HL-60 (cell line): Measurements from ENCODE around the gene RRP1.
"Not testable (repeated sequence)": the region's sequence is repeated elsewhere in the genome, so short reads cannot be mapped to it uniquely, and the experiment has no call there.

Experiments
- GABPA ChIP-seq: IDR thresholded peaks from 2 replicates; pipeline ENCODE4 v1.6.1; 2012; ENCODE audit warnings: low read depth
- POLR2AphosphoS5 ChIP-seq: IDR thresholded peaks from 2 replicates; pipeline ENCODE4 v1.6.1; 2012; ENCODE audit warnings: low read depth
- SPI1 ChIP-seq: IDR thresholded peaks from 2 replicates; pipeline ENCODE4 v1.6.1; 2012; ENCODE audit warnings: low read depth, mild to moderate bottlenecking, borderline replicate concordance
- TF ChIP-seq, protein P1 (sequence below): IDR thresholded peaks from one replicate; pipeline ENCODE4 v1.5.1; 2011; ENCODE audit warnings: low read length, control low read depth, inconsistent platforms; ENCODE audit not compliant: insufficient read depth
- TF ChIP-seq, protein P2 (sequence below): IDR thresholded peaks from 2 replicates; pipeline ENCODE4 v1.6.1; 2012; ENCODE audit warnings: low read depth; ENCODE audit not compliant: insufficient replicate concordance

DNA sequence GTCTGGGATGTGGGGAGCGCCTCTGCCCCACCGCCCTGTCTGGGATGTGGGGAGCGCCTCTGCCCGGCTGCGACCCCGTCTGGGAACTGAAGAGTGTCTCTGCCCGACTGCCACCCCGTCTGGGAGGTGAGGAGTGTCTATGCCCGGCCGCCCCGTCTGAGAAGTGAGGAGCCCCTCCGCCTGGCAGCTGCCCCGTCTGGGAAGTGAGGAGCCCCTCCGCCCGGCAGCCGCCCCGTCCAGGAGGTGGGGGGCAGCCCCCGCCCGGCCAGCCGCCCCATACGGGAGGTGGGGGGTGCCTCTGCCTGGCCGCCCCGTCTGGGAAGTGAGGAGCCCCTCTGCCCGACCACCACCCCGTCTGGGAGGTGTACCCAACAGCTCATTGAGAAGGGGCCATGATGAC is 32.8 kb downstream of the RRP1 start:
- TF ChIP-seq, protein P1, sequence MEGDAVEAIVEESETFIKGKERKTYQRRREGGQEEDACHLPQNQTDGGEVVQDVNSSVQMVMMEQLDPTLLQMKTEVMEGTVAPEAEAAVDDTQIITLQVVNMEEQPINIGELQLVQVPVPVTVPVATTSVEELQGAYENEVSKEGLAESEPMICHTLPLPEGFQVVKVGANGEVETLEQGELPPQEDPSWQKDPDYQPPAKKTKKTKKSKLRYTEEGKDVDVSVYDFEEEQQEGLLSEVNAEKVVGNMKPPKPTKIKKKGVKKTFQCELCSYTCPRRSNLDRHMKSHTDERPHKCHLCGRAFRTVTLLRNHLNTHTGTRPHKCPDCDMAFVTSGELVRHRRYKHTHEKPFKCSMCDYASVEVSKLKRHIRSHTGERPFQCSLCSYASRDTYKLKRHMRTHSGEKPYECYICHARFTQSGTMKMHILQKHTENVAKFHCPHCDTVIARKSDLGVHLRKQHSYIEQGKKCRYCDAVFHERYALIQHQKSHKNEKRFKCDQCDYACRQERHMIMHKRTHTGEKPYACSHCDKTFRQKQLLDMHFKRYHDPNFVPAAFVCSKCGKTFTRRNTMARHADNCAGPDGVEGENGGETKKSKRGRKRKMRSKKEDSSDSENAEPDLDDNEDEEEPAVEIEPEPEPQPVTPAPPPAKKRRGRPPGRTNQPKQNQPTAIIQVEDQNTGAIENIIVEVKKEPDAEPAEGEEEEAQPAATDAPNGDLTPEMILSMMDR: not testable (repeated sequence)
- not testable (repeated sequence) for TF ChIP-seq GABPA, POLR2AphosphoS5, SPI1
- TF ChIP-seq, protein P2, sequence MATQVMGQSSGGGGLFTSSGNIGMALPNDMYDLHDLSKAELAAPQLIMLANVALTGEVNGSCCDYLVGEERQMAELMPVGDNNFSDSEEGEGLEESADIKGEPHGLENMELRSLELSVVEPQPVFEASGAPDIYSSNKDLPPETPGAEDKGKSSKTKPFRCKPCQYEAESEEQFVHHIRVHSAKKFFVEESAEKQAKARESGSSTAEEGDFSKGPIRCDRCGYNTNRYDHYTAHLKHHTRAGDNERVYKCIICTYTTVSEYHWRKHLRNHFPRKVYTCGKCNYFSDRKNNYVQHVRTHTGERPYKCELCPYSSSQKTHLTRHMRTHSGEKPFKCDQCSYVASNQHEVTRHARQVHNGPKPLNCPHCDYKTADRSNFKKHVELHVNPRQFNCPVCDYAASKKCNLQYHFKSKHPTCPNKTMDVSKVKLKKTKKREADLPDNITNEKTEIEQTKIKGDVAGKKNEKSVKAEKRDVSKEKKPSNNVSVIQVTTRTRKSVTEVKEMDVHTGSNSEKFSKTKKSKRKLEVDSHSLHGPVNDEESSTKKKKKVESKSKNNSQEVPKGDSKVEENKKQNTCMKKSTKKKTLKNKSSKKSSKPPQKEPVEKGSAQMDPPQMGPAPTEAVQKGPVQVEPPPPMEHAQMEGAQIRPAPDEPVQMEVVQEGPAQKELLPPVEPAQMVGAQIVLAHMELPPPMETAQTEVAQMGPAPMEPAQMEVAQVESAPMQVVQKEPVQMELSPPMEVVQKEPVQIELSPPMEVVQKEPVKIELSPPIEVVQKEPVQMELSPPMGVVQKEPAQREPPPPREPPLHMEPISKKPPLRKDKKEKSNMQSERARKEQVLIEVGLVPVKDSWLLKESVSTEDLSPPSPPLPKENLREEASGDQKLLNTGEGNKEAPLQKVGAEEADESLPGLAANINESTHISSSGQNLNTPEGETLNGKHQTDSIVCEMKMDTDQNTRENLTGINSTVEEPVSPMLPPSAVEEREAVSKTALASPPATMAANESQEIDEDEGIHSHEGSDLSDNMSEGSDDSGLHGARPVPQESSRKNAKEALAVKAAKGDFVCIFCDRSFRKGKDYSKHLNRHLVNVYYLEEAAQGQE: not testable (repeated sequence)
